ENCODE results near the gene MAN1A1. TPM values are rescaled to one million over a fixed set of nuclear protein-coding genes. Genes with fewer than 3 reads are reported as not detected.

Gene MAN1A1
- total and polyA plus RNA-seq, 2 experiments from 2014 or later = 2.0 to 8.7 TPM

- DNase-seq (ENCODE audit: low spot score) = peak; percentile 70
Observed at GRCh38 chr6:119284861-119285521, 64.6 kb downstream of the MAN1A1 start.

More at GRCh38 chr6:119284861-119285521, 64.6 kb downstream of the MAN1A1 start:
- H3K4me2 ChIP-seq = no peak overlapping the region
- TF ChIP-seq ETS1 (IDR thresholded peaks at IDR 0.05) = no peak
- TF ChIP-seq CTCF (conservative IDR thresholded peaks at IDR 0.05; ENCODE audit: low read depth in 2 of 2) = peak; percentile 62 to 65
- no peak for TF ChIP-seq POLR2AphosphoS5 (IDR thresholded peaks at IDR 0.05; ENCODE audit: low read depth)
- TF ChIP-seq REST (IDR thresholded peaks at IDR 0.05; ENCODE audit: unreplicated experiment) = no peak
- no peak for TF ChIP-seq EZH2 (IDR thresholded peaks at IDR 0.05; ENCODE audit: low read depth, unreplicated experiment)
- no peak for TF ChIP-seq NANOG (IDR thresholded peaks at IDR 0.05; ENCODE audit: borderline replicate concordance)
- TF ChIP-seq JUNB (IDR thresholded peaks at IDR 0.05; ENCODE audit: unreplicated experiment) = no peak
- TF ChIP-seq ZNF114 (CRISPR knock-in tag; IDR thresholded peaks at IDR 0.05) = no peak
- H3F3A ChIP-seq (replicated peaks; ENCODE audit: low read depth) = no peaks in the 10 kb centered on the region
- Mint-ChIP-seq H3K27ac (no peak overlapping the region), H3K4me3 (no peak overlapping the region), H3K36me3 (ENCODE audit: low read depth) (peaks cover 6% of the 10 kb centered on the region), H3K27me3 (ENCODE audit: insufficient read depth, low read depth, poor library complexity) (no peaks in the 10 kb centered on the region), H3K4me1 (no peaks in the 10 kb centered on the region), H3K9me3 (no peaks in the 10 kb centered on the region)
- no peaks in the 10 kb centered on the region for H3K79me2 ChIP-seq (replicated peaks; ENCODE audit: insufficient read depth)
- no peaks in the 10 kb centered on the region for H3K27me3 ChIP-seq (ENCODE audit: insufficient read depth)
- H3K4me3 ChIP-seq = no peak overlapping the region
- no peaks in the 10 kb centered on the region for H3K9me2 ChIP-seq (ENCODE audit: insufficient read depth)
- no peaks in the 10 kb centered on the region for H4K20me1 ChIP-seq (replicated peaks; ENCODE audit: insufficient read depth)
- no peaks in the 10 kb centered on the region for H3K4me1 ChIP-seq (ENCODE audit: insufficient read depth)
- H2AFZ ChIP-seq = no peak overlapping the region
- peak; percentile 87 for ATAC-seq
- no peaks in the 10 kb centered on the region for H3K36me3 ChIP-seq (ENCODE audit: insufficient read depth)
- H3K27ac ChIP-seq (ENCODE audit: low read depth) = no peak overlapping the region
